ENCODE measurements around the gene C20orf96.
"Not testable (repeated sequence)": the region's sequence is repeated elsewhere in the genome, so short reads cannot be mapped to it uniquely, and the experiment has no call there.

C20orf96 gene

DNA sequence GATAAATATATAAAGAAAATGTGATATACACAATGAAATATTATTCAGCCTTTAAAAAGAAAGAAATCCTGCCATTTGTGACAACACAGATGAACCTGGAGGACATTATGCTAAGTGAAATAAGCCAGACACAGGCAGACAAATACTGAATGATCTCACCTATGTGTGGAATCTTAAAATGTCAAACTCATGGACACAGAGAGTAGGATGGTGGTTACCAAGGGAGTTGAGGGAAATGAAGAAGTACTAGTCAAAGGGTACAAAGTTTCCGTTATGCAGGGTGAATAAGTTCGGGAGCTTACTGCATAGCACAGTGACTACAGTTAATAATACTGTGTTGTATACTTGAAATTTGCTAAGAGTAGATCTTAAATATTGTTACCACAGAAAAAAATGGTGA, 47.6 kb downstream of the C20orf96 start:
- no peak for DNase-seq (ENCODE audit: low read depth)
- H3K4me3 ChIP-seq (ENCODE audit: low read depth, low read length): no peak overlapping the region
- TF ChIP-seq, protein P1, sequence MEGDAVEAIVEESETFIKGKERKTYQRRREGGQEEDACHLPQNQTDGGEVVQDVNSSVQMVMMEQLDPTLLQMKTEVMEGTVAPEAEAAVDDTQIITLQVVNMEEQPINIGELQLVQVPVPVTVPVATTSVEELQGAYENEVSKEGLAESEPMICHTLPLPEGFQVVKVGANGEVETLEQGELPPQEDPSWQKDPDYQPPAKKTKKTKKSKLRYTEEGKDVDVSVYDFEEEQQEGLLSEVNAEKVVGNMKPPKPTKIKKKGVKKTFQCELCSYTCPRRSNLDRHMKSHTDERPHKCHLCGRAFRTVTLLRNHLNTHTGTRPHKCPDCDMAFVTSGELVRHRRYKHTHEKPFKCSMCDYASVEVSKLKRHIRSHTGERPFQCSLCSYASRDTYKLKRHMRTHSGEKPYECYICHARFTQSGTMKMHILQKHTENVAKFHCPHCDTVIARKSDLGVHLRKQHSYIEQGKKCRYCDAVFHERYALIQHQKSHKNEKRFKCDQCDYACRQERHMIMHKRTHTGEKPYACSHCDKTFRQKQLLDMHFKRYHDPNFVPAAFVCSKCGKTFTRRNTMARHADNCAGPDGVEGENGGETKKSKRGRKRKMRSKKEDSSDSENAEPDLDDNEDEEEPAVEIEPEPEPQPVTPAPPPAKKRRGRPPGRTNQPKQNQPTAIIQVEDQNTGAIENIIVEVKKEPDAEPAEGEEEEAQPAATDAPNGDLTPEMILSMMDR (IDR thresholded peaks at IDR 0.05; ENCODE audit: low read depth, low read length, missing control alignments): no peak
- in situ Hi-C loops (cut with HindIII; ENCODE audit: low sequenced_read_pairs): no loop called here

DNA sequence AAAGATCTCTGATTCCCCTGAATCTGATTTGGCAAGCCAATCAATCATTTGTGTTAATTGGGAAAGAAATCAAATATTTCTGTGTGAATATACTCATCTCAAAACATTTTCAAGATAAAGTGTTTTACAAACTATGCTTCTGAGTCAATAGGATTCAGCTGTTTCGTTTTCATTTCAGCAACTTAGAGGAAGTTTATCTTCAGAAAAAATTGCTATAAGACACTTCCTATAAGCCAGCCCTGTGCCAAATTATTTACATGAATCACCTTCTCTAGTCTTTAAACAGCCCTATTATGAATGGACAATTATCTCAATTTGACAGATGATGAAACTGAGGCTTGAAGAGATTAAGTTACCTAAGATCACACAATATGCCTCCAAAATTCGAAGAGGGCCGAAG, 52.6 kb downstream of the C20orf96 start:
- TF ChIP-seq, protein P1 (IDR thresholded peaks at IDR 0.05; ENCODE audit: low read depth, low read length, missing control alignments): no peak
- H3K4me3 ChIP-seq (ENCODE audit: low read depth, low read length): no peak overlapping the region
- in situ Hi-C loops (cut with HindIII; ENCODE audit: low sequenced_read_pairs): no loop called here
- DNase-seq (ENCODE audit: low read depth): no peak

DNA sequence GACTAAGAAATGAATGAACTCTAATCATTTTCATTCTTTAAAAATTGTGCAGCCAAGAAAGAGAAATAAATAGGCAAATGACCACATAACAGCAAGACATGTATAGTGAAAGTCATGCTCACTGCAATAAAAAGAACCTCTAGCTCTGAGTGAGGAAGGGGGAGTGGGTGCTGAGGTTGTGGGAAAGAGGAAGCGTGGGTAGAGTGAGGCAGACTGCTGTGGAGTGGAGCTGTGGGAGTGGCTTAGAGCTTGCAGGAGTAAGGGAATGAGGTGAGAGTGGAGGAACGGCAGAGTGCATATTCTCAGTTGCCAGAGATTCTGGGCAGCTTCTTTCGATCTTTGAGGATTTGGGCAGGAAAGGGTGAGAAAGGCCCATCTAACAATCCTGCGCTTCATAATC, 53.1 kb downstream of the C20orf96 start:
- TF ChIP-seq, protein P1 (IDR thresholded peaks at IDR 0.05; ENCODE audit: low read depth, low read length, missing control alignments): no peak
- in situ Hi-C loops (cut with HindIII; ENCODE audit: low sequenced_read_pairs): no loop called here
- no peak for DNase-seq (ENCODE audit: low read depth)
- H3K4me3 ChIP-seq (ENCODE audit: low read depth, low read length): no peak overlapping the region

DNA sequence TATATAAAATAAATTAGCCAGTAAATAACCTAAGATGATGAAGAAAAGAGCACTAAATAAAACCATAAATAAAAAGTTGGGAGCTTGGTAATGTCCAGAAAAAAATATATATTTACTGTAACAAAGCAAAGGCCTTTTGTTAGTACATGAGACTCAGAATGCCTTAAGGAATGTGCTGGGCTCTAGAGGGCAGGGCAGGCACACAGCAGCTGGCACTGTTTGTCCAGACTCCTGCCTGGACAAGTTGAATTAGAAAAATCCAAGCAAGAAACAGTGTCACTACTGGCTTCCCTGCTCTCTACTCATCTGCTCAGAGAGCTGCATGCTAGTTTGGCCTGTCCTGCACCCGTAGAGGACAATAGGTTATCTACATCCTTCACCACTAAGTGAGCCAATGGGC, 54.7 kb downstream of the C20orf96 start:
- no peak overlapping the region for H3K4me3 ChIP-seq (ENCODE audit: low read depth, low read length)
- TF ChIP-seq, protein P1 (IDR thresholded peaks at IDR 0.05; ENCODE audit: low read depth, low read length, missing control alignments): no peak
- in situ Hi-C loops (cut with HindIII; ENCODE audit: low sequenced_read_pairs): no loop called here
- no peak for DNase-seq (ENCODE audit: low read depth)

DNA sequence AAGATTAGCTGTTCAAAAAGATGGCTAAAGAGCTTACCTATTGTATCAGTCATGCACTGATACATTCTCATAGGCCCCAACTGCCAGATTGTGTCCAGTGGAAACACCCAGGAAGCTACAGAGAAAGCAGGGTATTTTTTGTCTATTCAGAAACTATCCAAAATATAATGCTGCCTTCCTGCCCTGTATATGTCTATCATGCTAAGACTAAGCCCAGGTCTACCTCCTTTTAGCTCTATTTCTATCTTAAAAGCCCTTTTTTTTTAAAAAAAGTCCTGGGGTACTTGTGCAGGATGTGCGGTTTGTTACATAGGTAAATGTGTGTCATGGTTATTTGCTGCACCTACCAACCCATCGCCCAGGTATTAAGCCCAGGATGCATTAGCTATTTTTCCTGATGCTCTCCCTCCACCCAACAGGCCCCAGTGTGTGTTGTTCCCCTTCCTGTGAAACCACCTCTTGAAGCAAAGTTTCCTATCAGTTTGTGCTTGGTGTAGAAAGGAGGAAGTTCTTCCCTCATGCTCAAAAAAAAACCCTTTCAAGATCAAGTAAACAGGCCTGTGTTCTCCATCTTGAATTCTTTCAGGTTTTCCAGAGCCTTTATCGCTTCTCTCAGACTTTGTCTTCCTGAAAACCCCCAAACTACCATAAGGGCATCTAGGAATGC, 63.0 kb downstream of the C20orf96 start:
- no peak for DNase-seq (ENCODE audit: low read depth)
- in situ Hi-C loops (cut with HindIII; ENCODE audit: low sequenced_read_pairs): no loop called here
- no peak overlapping the region for H3K4me3 ChIP-seq (ENCODE audit: low read depth, low read length)
- TF ChIP-seq, protein P1 (IDR thresholded peaks at IDR 0.05; ENCODE audit: low read depth, low read length, missing control alignments): no peak

DNA sequence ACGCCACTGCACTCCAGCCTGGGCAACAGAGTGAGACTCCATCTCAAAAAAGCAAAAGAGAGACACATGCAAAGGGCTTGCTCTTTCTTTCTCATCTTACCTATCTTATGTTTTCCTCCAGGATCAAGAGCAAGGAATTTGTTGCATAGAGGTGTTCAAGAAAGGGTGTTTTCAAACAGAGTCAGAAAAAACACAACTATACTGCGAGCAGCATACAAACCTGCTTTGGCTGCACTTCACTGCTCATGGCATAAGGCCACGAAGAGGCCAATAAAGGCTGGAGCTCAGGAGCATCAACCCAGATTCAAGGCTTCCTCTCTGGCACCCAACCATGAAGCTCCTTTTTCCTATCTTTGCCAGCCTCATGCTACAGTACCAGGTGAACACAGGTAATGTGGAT, 63.6 kb downstream of the C20orf96 start, which contains the start of gene DEFB129:
TSS of gene DEFB129 (plus strand) at position 301 of the 400 bp plus-strand sequence. CDS start at position 332, 31 bp downstream.
- in situ Hi-C loops (cut with HindIII; ENCODE audit: low sequenced_read_pairs): no loop called here

DNA sequence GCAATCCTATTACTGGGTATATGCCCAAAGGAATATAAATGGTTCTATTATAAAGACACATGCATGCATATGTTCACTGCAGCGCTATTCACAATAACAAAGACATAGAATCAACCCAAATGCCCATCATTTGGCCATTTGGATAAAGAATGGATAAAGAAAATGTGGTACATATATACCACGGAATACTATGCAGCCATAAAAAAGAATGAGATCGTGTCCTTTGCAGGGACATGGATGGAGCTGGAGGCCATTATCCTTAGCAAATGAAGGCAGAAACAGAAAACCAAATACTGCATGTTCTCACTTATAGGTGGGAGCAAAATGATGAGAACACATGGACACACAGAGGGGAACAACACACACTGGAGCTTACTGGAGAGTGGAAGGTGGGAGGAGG, 64.7 kb downstream of the C20orf96 start:
- H3K4me3 ChIP-seq (ENCODE audit: low read depth, low read length); in situ Hi-C loops (cut with HindIII; ENCODE audit: low sequenced_read_pairs); DNase-seq (ENCODE audit: low read depth): not testable (repeated sequence)

More for the DNA sequence above, 63.6 kb downstream of the C20orf96 start, which contains the start of gene DEFB129:
- no peak for DNase-seq (ENCODE audit: low read depth)
- TF ChIP-seq, protein P1 (IDR thresholded peaks at IDR 0.05; ENCODE audit: low read depth, low read length, missing control alignments): no peak
- no peak within 1 kb of the TSS for H3K4me3 ChIP-seq (ENCODE audit: low read depth, low read length)

All from astrocyte of the cerebellum (primary cell).